GM06990 (cell line): ENCODE data around the gene SLC6A12.

Experiments
- DNase-seq: peaks from one replicate; pipeline ENCODE4 v3.0.0-alpha.2; 2011; ENCODE audit not compliant: insufficient read length; ENCODE audit errors: extremely low read depth
- H3K27me3 ChIP-seq: replicated peaks from 2 replicates; pipeline ENCODE4 v1.6.0; 2011; ENCODE audit warnings: low read length; ENCODE audit not compliant: control insufficient read depth, insufficient read depth
- H3K36me3 ChIP-seq: 2 replicates; pipeline ENCODE4 v1.5.1; 2011; ENCODE audit warnings: low read length; ENCODE audit not compliant: control insufficient read depth, insufficient read depth
- H3K4me3 ChIP-seq: replicated peaks from 2 replicates; pipeline ENCODE4 v1.5.1; 2011; ENCODE audit warnings: low read depth, mild to moderate bottlenecking, control low read depth, low read length
- TF ChIP-seq, protein P1 (sequence below): IDR thresholded peaks from 2 replicates; pipeline ENCODE4 v1.5.1; 2011; ENCODE audit warnings: low read length, control low read depth, mild to moderate bottlenecking, inconsistent platforms; ENCODE audit not compliant: insufficient read depth, poor library complexity, severe bottlenecking

Gene SLC6A12

GRCh38 chr12:214003-214741, at the start of gene SLC6A12:
Gene SLC6A12 (minus strand): TSS chr12:214157. CDS start chr12:209986, 4,171 bp downstream.
- no peak within 1 kb of the TSS for H3K4me3 ChIP-seq
- DNase-seq: no peak
- no peaks in the 10 kb centered on the region; the same call in none of the 2 replicates for H3K27me3 ChIP-seq
- H3K36me3 ChIP-seq: no peaks in the 10 kb centered on the region
- TF ChIP-seq, protein P1, sequence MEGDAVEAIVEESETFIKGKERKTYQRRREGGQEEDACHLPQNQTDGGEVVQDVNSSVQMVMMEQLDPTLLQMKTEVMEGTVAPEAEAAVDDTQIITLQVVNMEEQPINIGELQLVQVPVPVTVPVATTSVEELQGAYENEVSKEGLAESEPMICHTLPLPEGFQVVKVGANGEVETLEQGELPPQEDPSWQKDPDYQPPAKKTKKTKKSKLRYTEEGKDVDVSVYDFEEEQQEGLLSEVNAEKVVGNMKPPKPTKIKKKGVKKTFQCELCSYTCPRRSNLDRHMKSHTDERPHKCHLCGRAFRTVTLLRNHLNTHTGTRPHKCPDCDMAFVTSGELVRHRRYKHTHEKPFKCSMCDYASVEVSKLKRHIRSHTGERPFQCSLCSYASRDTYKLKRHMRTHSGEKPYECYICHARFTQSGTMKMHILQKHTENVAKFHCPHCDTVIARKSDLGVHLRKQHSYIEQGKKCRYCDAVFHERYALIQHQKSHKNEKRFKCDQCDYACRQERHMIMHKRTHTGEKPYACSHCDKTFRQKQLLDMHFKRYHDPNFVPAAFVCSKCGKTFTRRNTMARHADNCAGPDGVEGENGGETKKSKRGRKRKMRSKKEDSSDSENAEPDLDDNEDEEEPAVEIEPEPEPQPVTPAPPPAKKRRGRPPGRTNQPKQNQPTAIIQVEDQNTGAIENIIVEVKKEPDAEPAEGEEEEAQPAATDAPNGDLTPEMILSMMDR: no peak

GRCh38 chr12:263574-263973, 49.6 kb upstream of the SLC6A12 start:
- TF ChIP-seq, protein P1: no peak
- no peak overlapping the region for H3K4me3 ChIP-seq
- no peaks in the 10 kb centered on the region for H3K36me3 ChIP-seq
- no peak for DNase-seq
- H3K27me3 ChIP-seq: no peaks in the 10 kb centered on the region; the same call in 1 of the 2 replicates

DNA sequence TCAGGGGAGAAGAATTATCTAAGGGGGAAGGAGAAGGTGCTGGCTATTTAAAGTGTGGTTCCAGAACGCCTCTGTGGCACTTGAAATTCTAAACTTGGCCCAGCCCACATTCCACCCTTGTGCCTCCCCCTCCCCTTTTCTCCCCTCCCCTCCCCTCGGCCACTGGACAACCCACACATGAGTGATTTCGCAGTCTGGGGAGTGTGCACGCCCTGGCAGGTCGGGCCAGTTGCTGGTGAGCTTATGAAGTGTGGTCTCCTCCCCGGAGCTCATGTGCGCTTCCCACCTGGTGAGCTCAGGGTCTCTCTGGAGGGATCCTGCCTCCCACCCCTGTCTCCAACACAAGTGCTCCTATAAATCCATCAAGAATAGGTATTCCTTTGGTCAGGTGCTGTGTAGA, 48.9 kb upstream of the SLC6A12 start, which contains the start of gene SLC6A13:
TSS of gene SLC6A13 (minus strand) at position 20 of the 400 bp plus-strand sequence. CDS start 2,784 bp downstream, outside the sequence.
- no peak within 1 kb of the TSS for H3K4me3 ChIP-seq
- H3K36me3 ChIP-seq: no peaks in the 10 kb centered on the region
- peaks cover under 1% of the 10 kb centered on the region for H3K27me3 ChIP-seq
- TF ChIP-seq, protein P1: no peak
- no peak for DNase-seq

- Histone ChIP-seq H3K36me3 (no peaks in the 10 kb centered on the region), H3K27me3 (peaks cover 3% of the 10 kb centered on the region), H3K4me3 (no peak overlapping the region)
- DNase-seq: no peak
- TF ChIP-seq, protein P1: no peak
Measured at GRCh38 chr12:262113-262512, 48.2 kb upstream of the SLC6A12 start.

DNA sequence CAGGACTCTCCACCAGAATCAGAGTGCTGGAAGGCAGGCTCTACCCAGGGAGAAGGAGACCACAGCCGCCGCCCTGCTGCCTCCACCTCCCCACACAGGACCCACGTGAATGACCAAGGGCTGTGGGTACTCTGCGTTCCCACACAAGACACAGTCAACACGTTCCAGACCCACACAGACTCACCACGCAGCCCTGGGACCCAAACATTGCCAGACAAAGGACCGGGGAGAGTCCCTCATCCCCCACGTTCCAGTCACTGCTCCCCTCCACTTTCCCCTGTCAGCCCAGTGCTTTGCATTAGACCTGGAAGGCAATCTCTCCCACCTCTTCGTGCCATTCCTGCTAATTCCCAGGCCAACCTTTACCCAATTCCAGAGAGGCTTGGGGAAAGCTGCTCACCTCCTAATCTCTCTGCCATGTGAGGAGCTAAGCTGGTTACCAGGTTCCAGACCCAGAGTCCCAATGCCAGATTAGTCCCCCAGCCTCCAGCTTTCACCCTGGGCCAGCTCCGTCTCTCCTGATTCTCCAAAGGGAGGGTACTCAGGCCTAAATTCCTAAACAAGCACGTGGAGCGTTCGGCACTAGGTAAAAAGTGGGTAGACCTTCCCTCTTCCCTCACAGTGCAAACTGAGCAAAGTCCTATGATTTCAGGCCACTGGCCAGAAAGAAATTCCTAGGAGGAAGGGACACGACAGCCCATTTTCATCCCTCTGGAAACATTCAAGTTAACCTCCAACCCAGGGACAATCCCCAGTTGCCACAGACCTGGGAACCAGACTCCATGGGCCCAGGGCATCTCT, 43.8 kb upstream of the SLC6A12 start:
- TF ChIP-seq, protein P1: no peak
- Histone ChIP-seq H3K4me3 (no peak overlapping the region), H3K36me3 (no peaks in the 10 kb centered on the region), H3K27me3 (peaks cover 3% of the 10 kb centered on the region)
- DNase-seq: no peak
